Astrocyte (in vitro differentiated cells and primary cell): Measurements from ENCODE around the gene MATR3. TPM values are rescaled to one million over a fixed set of nuclear protein-coding genes. Genes with fewer than 3 reads are reported as not detected.

ENCODE experiments used
- DNase-seq: peaks from one replicate; pipeline ENCODE4 v3.0.0-alpha.2; 2010; ENCODE audit warnings: low read depth
- FAIRE-seq: peaks from 2 replicates; lab custom pipeline; 2011; peaks lifted over from hg19 to GRCh38; lab: Jason Lieb, UNC
- H2AFZ ChIP-seq: 2 replicates; pipeline ENCODE4 v1.6.0; 2012; ENCODE audit warnings: low read depth, low read length, inconsistent platforms
- H3K27ac ChIP-seq: 2 replicates; pipeline ENCODE4 v1.5.1; 2011; ENCODE audit warnings: low read depth, low read length, inconsistent platforms
- H3K27me3 ChIP-seq: 2 replicates; pipeline ENCODE4 v1.6.0; 2011; ENCODE audit warnings: low read length, inconsistent platforms; ENCODE audit not compliant: insufficient read depth
- H3K36me3 ChIP-seq: 2 replicates; pipeline ENCODE4 v1.5.1; 2011; ENCODE audit warnings: low read length, inconsistent platforms; ENCODE audit not compliant: insufficient read depth
- H3K4me1 ChIP-seq: 2 replicates; pipeline ENCODE4 v1.5.1; 2011; ENCODE audit warnings: low read length, inconsistent platforms; ENCODE audit not compliant: insufficient read depth
- H3K4me2 ChIP-seq: 2 replicates; pipeline ENCODE4 v1.6.0; 2012; ENCODE audit warnings: low read length, inconsistent platforms
- H3K4me3 ChIP-seq: 2 replicates; pipeline ENCODE4 v1.5.1; 2011; ENCODE audit warnings: low read depth, mild to moderate bottlenecking, low read length, inconsistent platforms; ENCODE audit not compliant: insufficient read depth
- H3K79me2 ChIP-seq: 2 replicates; pipeline ENCODE4 v1.6.0; 2012; ENCODE audit warnings: mild to moderate bottlenecking, low read length, inconsistent platforms; ENCODE audit not compliant: insufficient read depth
- H3K9ac ChIP-seq: 2 replicates; pipeline ENCODE4 v1.6.0; 2012; ENCODE audit warnings: mild to moderate bottlenecking, low read length, inconsistent platforms
- H3K9me3 ChIP-seq: 2 replicates; pipeline ENCODE4 v1.5.1; 2012; ENCODE audit warnings: low read depth, mild to moderate bottlenecking, low read length, inconsistent platforms; ENCODE audit not compliant: insufficient read depth
- H4K20me1 ChIP-seq: 2 replicates; pipeline ENCODE4 v1.6.0; 2012; ENCODE audit warnings: low read length, inconsistent platforms; ENCODE audit not compliant: insufficient read depth
- H3K27ac Mint-ChIP-seq: one replicate; pipeline ENCODE4 v1.8.0; 2021; ENCODE audit warnings: mild to moderate bottlenecking, mixed read lengths; ENCODE audit not compliant: unreplicated experiment
- H3K27me3 Mint-ChIP-seq: one replicate; pipeline ENCODE4 v1.8.0; 2021; ENCODE audit warnings: low read depth, mixed read lengths; ENCODE audit not compliant: unreplicated experiment
- H3K36me3 Mint-ChIP-seq: one replicate; pipeline ENCODE4 v1.8.0; 2021; ENCODE audit warnings: low read depth, mixed read lengths; ENCODE audit not compliant: unreplicated experiment
- H3K4me1 Mint-ChIP-seq: one replicate; pipeline ENCODE4 v1.8.0; 2021; ENCODE audit warnings: low read depth, mixed read lengths; ENCODE audit not compliant: unreplicated experiment
- H3K4me3 Mint-ChIP-seq: one replicate; pipeline ENCODE4 v1.8.0; 2021; ENCODE audit warnings: mild to moderate bottlenecking, moderate library complexity, mixed read lengths; ENCODE audit not compliant: unreplicated experiment
- H3K9me3 Mint-ChIP-seq: one replicate; pipeline ENCODE4 v1.8.0; 2021; ENCODE audit warnings: mild to moderate bottlenecking, mixed read lengths; ENCODE audit not compliant: unreplicated experiment
- EZH2 ChIP-seq: IDR thresholded peaks from 2 replicates; pipeline ENCODE4 v1.6.1; 2012; ENCODE audit warnings: mild to moderate bottlenecking, low read length, inconsistent platforms; ENCODE audit not compliant: insufficient read depth
- total RNA-seq: library from RNA; stranded (reverse); gene quantifications from 2 replicates; pipeline ENCODE4 v1.2.1, GENCODE V29; 2021
- TF ChIP-seq, protein P1 (sequence below): IDR thresholded peaks from 2 replicates; pipeline ENCODE4 v1.5.1; 2011; ENCODE audit warnings: low read depth, mild to moderate bottlenecking, inconsistent platforms, low read length, moderate library complexity; ENCODE audit not compliant: insufficient read depth

Gene MATR3
- total RNA-seq, 1 donor from 2014 or later, result 126 TPM

DNA sequence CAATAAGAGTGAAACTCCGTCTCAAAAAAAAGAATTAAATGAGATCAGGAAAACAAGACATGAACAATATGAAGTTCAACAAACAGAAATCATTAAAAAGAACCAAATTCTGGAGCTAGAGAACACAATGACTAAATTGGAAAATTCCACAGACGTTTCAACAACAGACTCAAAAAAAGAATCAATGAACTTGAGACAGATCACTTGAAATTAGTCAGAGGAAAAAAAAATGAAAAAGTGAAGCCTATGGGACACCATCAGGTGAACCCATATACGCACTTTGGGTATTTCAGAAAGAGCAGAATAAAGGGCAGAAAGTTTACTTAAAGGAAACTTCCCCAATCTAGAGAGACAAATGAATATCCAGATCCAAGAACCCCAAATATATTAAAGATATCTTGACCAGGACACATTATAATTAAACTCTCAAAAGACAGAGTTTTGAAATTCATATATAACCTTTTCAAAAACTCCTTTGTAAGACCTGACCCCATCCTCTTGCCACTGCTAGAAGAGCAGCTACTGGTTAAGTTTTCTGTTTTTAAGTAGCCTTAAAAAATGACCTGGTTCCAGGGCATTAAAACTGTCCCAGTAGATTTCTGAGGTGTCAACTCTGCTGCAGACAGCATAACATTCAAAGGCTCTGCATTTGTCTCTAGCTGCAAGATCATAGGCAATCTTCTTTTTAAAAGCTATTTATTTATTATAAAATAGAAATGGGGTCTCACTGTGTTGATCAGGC is 7.7 kb upstream of the MATR3 start:
- Histone ChIP-seq H3K36me3 (peaks cover 35% of the 10 kb centered on the region), H3K9ac (no peak overlapping the region), H4K20me1 (peaks cover 38% of the 10 kb centered on the region), H3K27ac (no peak overlapping the region), H3K79me2 (peaks cover 3% of the 10 kb centered on the region), H2AFZ (no peak overlapping the region), H3K4me2 (no peak overlapping the region), H3K4me3 (no peak overlapping the region), H3K4me1 (peaks cover 9% of the 10 kb centered on the region), H3K27me3 (no peaks in the 10 kb centered on the region), H3K9me3 (no peaks in the 10 kb centered on the region)
- Mint-ChIP-seq H3K9me3 (peaks cover 1% of the 10 kb centered on the region), H3K27me3 (no peaks in the 10 kb centered on the region), H3K36me3 (peaks cover 22% of the 10 kb centered on the region), H3K27ac (peak overlapping the region; percentile 3), H3K4me1 (peaks cover 10% of the 10 kb centered on the region), H3K4me3 (no peak overlapping the region)
- no peak for FAIRE-seq
- no peak for TF ChIP-seq EZH2
- TF ChIP-seq, protein P1, sequence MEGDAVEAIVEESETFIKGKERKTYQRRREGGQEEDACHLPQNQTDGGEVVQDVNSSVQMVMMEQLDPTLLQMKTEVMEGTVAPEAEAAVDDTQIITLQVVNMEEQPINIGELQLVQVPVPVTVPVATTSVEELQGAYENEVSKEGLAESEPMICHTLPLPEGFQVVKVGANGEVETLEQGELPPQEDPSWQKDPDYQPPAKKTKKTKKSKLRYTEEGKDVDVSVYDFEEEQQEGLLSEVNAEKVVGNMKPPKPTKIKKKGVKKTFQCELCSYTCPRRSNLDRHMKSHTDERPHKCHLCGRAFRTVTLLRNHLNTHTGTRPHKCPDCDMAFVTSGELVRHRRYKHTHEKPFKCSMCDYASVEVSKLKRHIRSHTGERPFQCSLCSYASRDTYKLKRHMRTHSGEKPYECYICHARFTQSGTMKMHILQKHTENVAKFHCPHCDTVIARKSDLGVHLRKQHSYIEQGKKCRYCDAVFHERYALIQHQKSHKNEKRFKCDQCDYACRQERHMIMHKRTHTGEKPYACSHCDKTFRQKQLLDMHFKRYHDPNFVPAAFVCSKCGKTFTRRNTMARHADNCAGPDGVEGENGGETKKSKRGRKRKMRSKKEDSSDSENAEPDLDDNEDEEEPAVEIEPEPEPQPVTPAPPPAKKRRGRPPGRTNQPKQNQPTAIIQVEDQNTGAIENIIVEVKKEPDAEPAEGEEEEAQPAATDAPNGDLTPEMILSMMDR, result no peak
- no peak for DNase-seq

DNA sequence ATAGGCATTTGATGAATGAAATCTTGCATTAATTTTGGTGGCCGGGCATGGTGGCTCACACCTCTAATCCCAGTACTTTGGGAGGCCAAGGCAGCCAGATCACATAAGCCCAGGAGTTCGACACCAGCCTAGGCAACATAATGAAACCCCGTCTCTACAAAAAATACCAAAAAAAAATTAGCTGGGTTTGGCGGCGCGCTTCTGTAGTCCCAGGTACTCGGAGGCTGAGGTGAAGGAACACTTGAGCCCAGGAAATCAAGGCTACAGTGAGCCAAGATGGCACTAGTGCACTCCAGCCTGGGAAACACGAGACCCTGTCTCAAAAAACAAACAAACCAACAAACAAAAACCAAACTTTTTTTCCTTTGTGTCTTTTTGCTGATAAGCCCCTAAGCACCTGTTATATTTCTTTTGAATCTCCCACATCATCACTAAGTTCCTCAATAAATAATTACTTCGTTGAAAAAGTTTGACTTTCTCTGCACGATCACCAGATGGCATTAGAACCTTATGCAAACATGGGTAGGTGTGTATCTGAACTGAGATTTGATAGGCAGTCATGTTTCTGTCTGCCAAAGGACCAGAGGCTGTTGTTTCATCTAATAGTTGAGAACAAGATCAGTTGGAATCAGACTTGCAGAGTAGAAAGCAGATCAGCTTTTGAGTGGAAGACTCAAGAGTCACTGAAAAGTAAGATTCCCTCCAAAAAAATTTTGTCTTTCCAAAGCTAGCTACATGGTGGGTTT is 5.5 kb upstream of the MATR3 start:
- H3K9ac ChIP-seq, result no peak overlapping the region
- no peak overlapping the region for H3K4me2 ChIP-seq
- H3K4me3 Mint-ChIP-seq, result no peak overlapping the region
- H3K4me1 ChIP-seq, result no peaks in the 10 kb centered on the region
- H3K27ac Mint-ChIP-seq, result no peak overlapping the region
- no peaks in the 10 kb centered on the region for H3K27me3 ChIP-seq
- no peak overlapping the region for H3K4me3 ChIP-seq
- TF ChIP-seq, protein P1, result no peak
- no peak for TF ChIP-seq EZH2
- H3K36me3 Mint-ChIP-seq, result peaks cover 18% of the 10 kb centered on the region
- peaks cover 1% of the 10 kb centered on the region for H3K9me3 Mint-ChIP-seq
- H3K79me2 ChIP-seq, result peaks cover 2% of the 10 kb centered on the region
- no peak overlapping the region for H2AFZ ChIP-seq
- no peak for DNase-seq
- peaks cover under 1% of the 10 kb centered on the region for H3K4me1 Mint-ChIP-seq
- no peak for FAIRE-seq
- peaks cover 17% of the 10 kb centered on the region for H4K20me1 ChIP-seq
- H3K36me3 ChIP-seq, result peaks cover 28% of the 10 kb centered on the region
- no peaks in the 10 kb centered on the region for H3K27me3 Mint-ChIP-seq
- no peaks in the 10 kb centered on the region for H3K9me3 ChIP-seq
- no peak overlapping the region for H3K27ac ChIP-seq

DNA sequence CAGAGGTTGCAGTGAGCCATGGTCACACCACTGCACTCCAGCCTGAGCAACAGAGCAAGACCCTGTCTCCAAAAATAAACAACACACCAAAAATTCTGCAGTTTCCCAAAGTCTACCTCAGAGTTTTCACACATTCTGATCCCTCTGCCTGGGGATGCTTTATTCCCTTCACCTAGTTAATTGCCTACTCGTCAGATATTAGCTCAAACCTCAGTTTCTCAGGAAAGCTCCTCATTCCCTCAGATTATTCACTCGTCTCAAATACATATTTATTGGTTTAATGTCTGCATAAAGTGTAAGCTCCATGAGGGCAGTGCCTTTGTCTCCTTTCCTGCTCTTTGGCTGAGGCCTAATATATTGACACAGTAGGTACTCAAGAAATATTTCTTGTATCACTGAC is 2.5 kb upstream of the MATR3 start:
- no peak overlapping the region for H3K27ac Mint-ChIP-seq
- peaks cover 3% of the 10 kb centered on the region for H3K36me3 Mint-ChIP-seq
- Histone ChIP-seq H3K27me3 (no peaks in the 10 kb centered on the region), H2AFZ (no peak overlapping the region), H3K9ac (no peak overlapping the region), H3K9me3 (no peaks in the 10 kb centered on the region), H3K27ac (no peak overlapping the region), H3K79me2 (peaks cover 29% of the 10 kb centered on the region), H3K36me3 (peaks cover under 1% of the 10 kb centered on the region), H3K4me3 (no peak overlapping the region), H4K20me1 (peaks cover 23% of the 10 kb centered on the region), H3K4me1 (peaks cover 4% of the 10 kb centered on the region), H3K4me2 (no peak overlapping the region)
- FAIRE-seq (no peak), DNase-seq (no peak)
- no peak for TF ChIP-seq EZH2
- TF ChIP-seq, protein P1, result no peak
- H3K4me3 Mint-ChIP-seq, result no peak overlapping the region
- no peaks in the 10 kb centered on the region for H3K9me3 Mint-ChIP-seq
- no peaks in the 10 kb centered on the region for H3K27me3 Mint-ChIP-seq
- peaks cover 5% of the 10 kb centered on the region for H3K4me1 Mint-ChIP-seq
